ENCODE measurements around the gene STUB1. TPM values are rescaled to one million over a fixed set of nuclear protein-coding genes. Genes with fewer than 3 reads are reported as not detected.
A peak's percentile ranks its signal among the peaks of the same experiment; 100 is the strongest.

Gene STUB1
- total and polyA plus RNA-seq, 2 donors (not counting 3 experiments of a cell fraction or from before 2014, with no cell fraction given): 107 to 147 TPM

DNA sequence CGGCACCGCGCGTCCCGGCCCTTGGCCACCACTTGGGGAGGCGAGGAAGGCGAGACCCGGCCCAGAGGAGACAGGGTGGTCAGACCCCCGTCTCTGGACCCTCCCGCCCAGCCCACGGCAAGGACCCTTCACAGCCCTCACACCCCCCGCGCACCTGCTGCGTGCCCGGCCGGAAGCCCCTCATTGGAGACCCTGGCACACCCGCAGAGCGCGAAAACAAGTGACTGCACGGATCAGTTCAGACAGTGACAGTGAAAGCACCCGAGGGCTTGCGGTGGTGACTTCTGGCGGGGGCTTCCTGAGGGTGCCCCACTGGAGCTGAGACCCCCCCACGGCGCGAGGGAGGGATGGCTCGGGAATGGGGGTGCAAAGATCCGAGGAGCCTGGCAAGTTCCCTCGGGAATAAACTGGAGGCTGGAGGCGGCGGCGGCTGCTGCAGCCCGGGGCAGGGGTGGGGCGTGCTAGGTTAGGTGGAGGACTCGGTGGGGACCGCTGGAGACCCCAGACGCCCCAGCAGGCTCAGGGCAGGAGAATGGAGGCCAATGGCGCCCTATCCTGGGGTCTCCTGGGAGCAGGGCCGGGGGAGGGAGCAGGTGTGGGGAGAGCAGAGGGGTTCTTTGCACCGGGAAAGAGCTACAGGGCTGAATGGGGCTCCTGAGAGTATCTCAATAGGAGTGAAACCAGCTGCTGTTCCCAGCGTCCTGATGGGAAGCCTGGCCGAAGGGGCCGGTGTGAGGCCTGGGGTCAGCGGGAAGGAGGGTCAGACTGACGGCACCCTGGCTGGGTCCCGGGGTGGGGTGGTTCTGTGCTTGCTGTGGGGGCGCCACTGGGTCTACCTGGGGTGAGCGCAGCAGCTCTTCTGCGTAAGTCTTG, 26.2 kb downstream of the STUB1 start:
- dilution Hi-C loops (cut with MboI; ENCODE audit: extremely low pct_ligation_motif_present, low sequenced_read_pairs) (no loop called here), intact Hi-C loops (cut with micrococcal nuclease) (no loop called here)
- Histone ChIP-seq H3K79me2 (ENCODE audit: control insufficient read depth, insufficient read depth, low read length) (no peaks in the 10 kb centered on the region), H3K9ac (replicated peaks; ENCODE audit: extremely low read depth, insufficient read depth, low read length) (no peak overlapping the region), H2AFZ (ENCODE audit: low read depth, low read length) (no peak overlapping the region), H3K36me3 (ENCODE audit: control insufficient read depth in 2 of 2, extremely low read depth in 1 of 2, insufficient read depth in 2 of 2, low read length in 2 of 2) (no peaks in the 10 kb centered on the region), H3K27ac (ENCODE audit: insufficient read depth, low read depth, low read length) (no peak overlapping the region), H3K9me3 (replicated peaks; ENCODE audit: control insufficient read depth, insufficient read depth, low read length) (no peaks in the 10 kb centered on the region), H3K27me3 (ENCODE audit: control insufficient read depth in 2 of 2, insufficient read depth in 2 of 2, low read length in 2 of 2) (peaks cover 32 to 33% of the 10 kb centered on the region in 2 experiments), H3K4me3 (replicated peaks in 1 of 3; ENCODE audit: insufficient read depth in 1 of 3, low read depth in 1 of 3, low read length in 3 of 3) (no peak overlapping the region), H3K4me1 (ENCODE audit: control insufficient read depth, extremely low read depth, insufficient read depth, low read length) (no peaks in the 10 kb centered on the region), H3K9me1 (replicated peaks; ENCODE audit: control insufficient read depth, extremely low read depth, insufficient read depth, low read length) (no peaks in the 10 kb centered on the region), H3K4me2 (ENCODE audit: insufficient read depth, low read length) (no peak overlapping the region), H4K20me1 (replicated peaks; ENCODE audit: control insufficient read depth, extremely low read depth, insufficient read depth, low read length) (no peaks in the 10 kb centered on the region)
- TF ChIP-seq JUN (IDR thresholded peaks at IDR 0.05; ENCODE audit: borderline replicate concordance, insufficient read depth, insufficient read length, low read depth): no peak
- TF ChIP-seq EZH2 (IDR thresholded peaks at IDR 0.05; ENCODE audit: borderline replicate concordance, low read depth, low read length, severe bottlenecking): peak; percentile 70
- BruUV-seq (replicated peaks): no TSS peak
- ChIA-PET CTCF (interaction anchor here (0.7 to 2.4 kb wide), 7 partner anchors 9 to 396 kb away, joined by 3 to 8 read pairs (median 5); partner anchors contain the start of genes METRN and STUB1), POLR2A (interaction anchor here (0.9 kb wide), 1 partner anchor 15 kb away, joined by 3 read pairs; the partner anchor contains the start of gene ANTKMT)
- DNase-seq (ENCODE audit: low read depth, low spot score): no peak
- FAIRE-seq: no peak

DNA sequence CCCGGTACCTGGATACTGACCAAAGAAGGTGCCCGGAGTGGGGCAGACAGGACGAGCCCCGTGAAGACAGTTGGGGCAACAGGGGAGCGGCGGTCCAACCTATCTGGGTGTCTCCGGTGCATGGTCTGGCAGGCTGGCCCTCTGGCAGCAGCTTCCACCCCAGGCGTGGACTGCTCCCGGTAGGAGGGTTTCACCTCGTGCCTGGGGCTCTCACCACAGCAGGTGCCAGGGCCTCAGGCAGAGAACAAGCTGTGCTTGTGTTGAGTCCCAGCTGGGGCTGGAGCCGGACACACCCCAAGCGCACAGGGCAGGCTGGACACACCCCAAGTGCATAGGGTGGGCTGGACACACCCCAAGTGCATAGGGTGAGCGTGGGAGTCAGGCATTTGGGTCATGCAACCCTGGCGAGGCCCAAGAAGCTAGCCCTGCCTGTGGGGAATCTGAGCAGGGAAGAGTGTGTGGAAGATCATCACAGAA, 26.9 kb downstream of the STUB1 start:
- Histone ChIP-seq H3K4me2 (ENCODE audit: insufficient read depth, low read length) (no peak overlapping the region), H3K9ac (replicated peaks; ENCODE audit: extremely low read depth, insufficient read depth, low read length) (no peak overlapping the region), H3K4me1 (ENCODE audit: control insufficient read depth, extremely low read depth, insufficient read depth, low read length) (no peaks in the 10 kb centered on the region), H4K20me1 (replicated peaks; ENCODE audit: control insufficient read depth, extremely low read depth, insufficient read depth, low read length) (no peaks in the 10 kb centered on the region), H3K36me3 (ENCODE audit: control insufficient read depth in 2 of 2, extremely low read depth in 1 of 2, insufficient read depth in 2 of 2, low read length in 2 of 2) (no peaks in the 10 kb centered on the region), H3K9me1 (replicated peaks; ENCODE audit: control insufficient read depth, extremely low read depth, insufficient read depth, low read length) (no peaks in the 10 kb centered on the region), H3K79me2 (ENCODE audit: control insufficient read depth, insufficient read depth, low read length) (no peaks in the 10 kb centered on the region), H3K9me3 (replicated peaks; ENCODE audit: control insufficient read depth, insufficient read depth, low read length) (no peaks in the 10 kb centered on the region), H2AFZ (ENCODE audit: low read depth, low read length) (no peak overlapping the region), H3K27ac (ENCODE audit: insufficient read depth, low read depth, low read length) (no peak overlapping the region), H3K4me3 (replicated peaks in 1 of 3; ENCODE audit: insufficient read depth in 1 of 3, low read depth in 1 of 3, low read length in 3 of 3) (no peak overlapping the region), H3K27me3 (ENCODE audit: control insufficient read depth in 2 of 2, insufficient read depth in 2 of 2, low read length in 2 of 2) (peaks cover 28 to 32% of the 10 kb centered on the region in 2 experiments)
- ChIA-PET CTCF (interaction anchor here (0.6 to 2.4 kb wide), 8 partner anchors 8 to 396 kb away, joined by 3 to 8 read pairs (median 4); partner anchors contain the start of genes METRN and STUB1), POLR2A (interaction anchor here (0.9 kb wide), 1 partner anchor 14 kb away, joined by 3 read pairs; the partner anchor contains the start of gene ANTKMT)
- FAIRE-seq (no peak), DNase-seq (ENCODE audit: low read depth, low spot score) (no peak)
- dilution Hi-C loops (cut with MboI; ENCODE audit: extremely low pct_ligation_motif_present, low sequenced_read_pairs): no loop called here
- intact Hi-C loops (cut with micrococcal nuclease): no loop called here
- TF ChIP-seq POLR2A (IDR thresholded peaks at IDR 0.05; ENCODE audit: low read depth, low read length): no peak
- no peak for TF ChIP-seq GATA2 (IDR thresholded peaks at IDR 0.05; ENCODE audit: insufficient read depth, insufficient read length, low read depth, low read length)
- TF ChIP-seq, protein P1, sequence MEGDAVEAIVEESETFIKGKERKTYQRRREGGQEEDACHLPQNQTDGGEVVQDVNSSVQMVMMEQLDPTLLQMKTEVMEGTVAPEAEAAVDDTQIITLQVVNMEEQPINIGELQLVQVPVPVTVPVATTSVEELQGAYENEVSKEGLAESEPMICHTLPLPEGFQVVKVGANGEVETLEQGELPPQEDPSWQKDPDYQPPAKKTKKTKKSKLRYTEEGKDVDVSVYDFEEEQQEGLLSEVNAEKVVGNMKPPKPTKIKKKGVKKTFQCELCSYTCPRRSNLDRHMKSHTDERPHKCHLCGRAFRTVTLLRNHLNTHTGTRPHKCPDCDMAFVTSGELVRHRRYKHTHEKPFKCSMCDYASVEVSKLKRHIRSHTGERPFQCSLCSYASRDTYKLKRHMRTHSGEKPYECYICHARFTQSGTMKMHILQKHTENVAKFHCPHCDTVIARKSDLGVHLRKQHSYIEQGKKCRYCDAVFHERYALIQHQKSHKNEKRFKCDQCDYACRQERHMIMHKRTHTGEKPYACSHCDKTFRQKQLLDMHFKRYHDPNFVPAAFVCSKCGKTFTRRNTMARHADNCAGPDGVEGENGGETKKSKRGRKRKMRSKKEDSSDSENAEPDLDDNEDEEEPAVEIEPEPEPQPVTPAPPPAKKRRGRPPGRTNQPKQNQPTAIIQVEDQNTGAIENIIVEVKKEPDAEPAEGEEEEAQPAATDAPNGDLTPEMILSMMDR (IDR thresholded peaks at IDR 0.05; ENCODE audit: extremely low read depth in 1 of 2, insufficient read depth in 1 of 2, low read depth in 1 of 2, low read length in 2 of 2): no peak
- TF ChIP-seq MAX (IDR thresholded peaks at IDR 0.05; ENCODE audit: insufficient read depth, insufficient read length): no peak
- no peak for TF ChIP-seq EZH2 (IDR thresholded peaks at IDR 0.05; ENCODE audit: borderline replicate concordance, low read depth, low read length, severe bottlenecking)
- TF ChIP-seq MYC (IDR thresholded peaks at IDR 0.05; ENCODE audit: low read depth, low read length): no peak
- no peak for TF ChIP-seq FOS (IDR thresholded peaks at IDR 0.05; ENCODE audit: borderline replicate concordance, insufficient read depth, low read length)
- no peak for TF ChIP-seq JUN (IDR thresholded peaks at IDR 0.05; ENCODE audit: borderline replicate concordance, insufficient read depth, insufficient read length, low read depth)
- TF ChIP-seq POLR2AphosphoS5 (IDR thresholded peaks at IDR 0.05; ENCODE audit: insufficient read depth, low read depth, low read length): no peak
- no TSS peak for BruUV-seq (replicated peaks)

Data from endothelial cell of umbilical vein (primary cell).